OCI-LY7 (cell line): ENCODE results near the gene MRPL2. TPM values are rescaled to one million over a fixed set of nuclear protein-coding genes. Genes with fewer than 3 reads are reported as not detected.

ENCODE experiments used
- BruUV-seq: library from RNA; stranded (reverse); fragments of 400-500 nt; replicated peaks from 2 replicates; lab custom pipeline; 2021; lab: Mats Ljungman, UMichigan
- CTCF ChIA-PET: fragments of 300-600 bp; sonication (Branson Sonifier 250); formaldehyde crosslinking; loops from one replicate; lab custom pipeline; 2022; ENCODE audit warnings: antibody characterized with exemption; ENCODE audit not compliant: unreplicated experiment; lab: Charles Lee
- POLR2A ChIA-PET: fragments of 300-600 bp; sonication (Branson Sonifier 250); formaldehyde crosslinking; loops from one replicate; lab custom pipeline; 2022; ENCODE audit warnings: antibody characterized with exemption; lab: Charles Lee
- DNase-seq: peaks from one replicate; pipeline ENCODE4 v3.0.0-alpha.2; 2015; ENCODE audit warnings: low spot score
- H2AFZ ChIP-seq: fragments of 200-600 bp; sonication (generic), shearing (Covaris generic); 2 replicates; pipeline ENCODE4 v1.6.1; 2014; ENCODE audit warnings: mild to moderate bottlenecking, antibody characterized with exemption, low read length, moderate library complexity
- H3K27ac ChIP-seq: fragments of 200-600 bp; sonication (generic); 2 replicates; pipeline ENCODE4 v1.5.1; 2014; ENCODE audit warnings: mixed run types, low read depth, mild to moderate bottlenecking, moderate library complexity, low read length, inconsistent platforms; ENCODE audit not compliant: poor library complexity, severe bottlenecking
- H3K36me3 ChIP-seq: fragments of 200-600 bp; sonication (generic); 2 replicates; pipeline ENCODE4 v1.6.1; 2014; ENCODE audit warnings: mild to moderate bottlenecking, antibody characterized with exemption, low read length, moderate library complexity, mixed read lengths; ENCODE audit not compliant: insufficient read depth
- H3K4me1 ChIP-seq: fragments of 200-600 bp; sonication (generic); 2 replicates; pipeline ENCODE4 v1.5.1; 2014; ENCODE audit warnings: mild to moderate bottlenecking, low read length; ENCODE audit not compliant: insufficient read depth, poor library complexity, severe bottlenecking
- H3K4me2 ChIP-seq: fragments of 200-600 bp; sonication (generic); 2 replicates; pipeline ENCODE4 v1.6.1; 2014; ENCODE audit warnings: mild to moderate bottlenecking, low read length
- H3K4me3 ChIP-seq: fragments of 200-600 bp; sonication (generic); 2 replicates; pipeline ENCODE4 v1.5.1; 2014; ENCODE audit warnings: mild to moderate bottlenecking, low read depth, low read length; ENCODE audit not compliant: poor library complexity, severe bottlenecking
- H3K79me2 ChIP-seq: fragments of 200-600 bp; sonication (generic); 2 replicates; pipeline ENCODE4 v1.6.1; 2016; ENCODE audit warnings: low read depth, mild to moderate bottlenecking, low read length, moderate library complexity, mixed read lengths; ENCODE audit not compliant: insufficient read depth
- H3K9me2 ChIP-seq: fragments of 200-600 bp; sonication (generic); 2 replicates; pipeline ENCODE4 v1.6.1; 2016; ENCODE audit warnings: mild to moderate bottlenecking, low read length, mixed read lengths; ENCODE audit not compliant: insufficient read depth
- H3K9me3 ChIP-seq: fragments of 200-600 bp; sonication (generic); 2 replicates; pipeline ENCODE4 v1.6.1; 2014; ENCODE audit warnings: mild to moderate bottlenecking, mixed run types, low read length, mixed read lengths
- H4K20me1 ChIP-seq: fragments of 200-600 bp; sonication (generic); 2 replicates; pipeline ENCODE4 v1.6.1; 2014; ENCODE audit warnings: mild to moderate bottlenecking, antibody characterized with exemption, low read length, moderate library complexity, mixed read lengths; ENCODE audit not compliant: insufficient read depth
- CTCF ChIP-seq: fragments of 200-600 bp; sonication (generic); conservative IDR thresholded peaks from 2 replicates; pipeline ENCODE4 v1.5.1; 2014; ENCODE audit warnings: mild to moderate bottlenecking, antibody characterized with exemption, low read length, moderate library complexity, mixed read lengths
- EZH2phosphoT487 ChIP-seq: fragments of 200-600 bp; sonication (generic); IDR thresholded peaks from 2 replicates; pipeline ENCODE4 v1.6.1; 2018; ENCODE audit warnings: low read depth, borderline replicate concordance, mild to moderate bottlenecking, mixed run types, antibody characterized with exemption, low read length, moderate library complexity, mixed read lengths
- intact Hi-C: fragments of 100-400 bp; cut with micrococcal nuclease; formaldehyde crosslinking; loops from one replicate; pipeline ENCODE4 v1.10.0; 2022; ENCODE audit not compliant: unreplicated experiment
- total RNA-seq, 2 experiments: library from RNA; depleted of rRNA in 1 of 2; stranded (reverse); fragments of >200 nt in 1 of 2; shearing (Covaris generic) in 1 of 2; gene quantifications; 2 replicates each; pipeline ENCODE4 v1.2.3, GENCODE V29; 2014 to 2022

Gene MRPL2
- total RNA-seq, 2 experiments from 2014 or later = 25.8 to 81.7 TPM

GRCh38 chr6:43097502-43097901 is 38.3 kb upstream of the MRPL2 start:
- H3K4me3 ChIP-seq = no peak overlapping the region
- peak overlapping the region; percentile 69; the same call in 1 of the 2 replicates for H2AFZ ChIP-seq
- no peaks in the 10 kb centered on the region for H3K9me2 ChIP-seq
- H3K27ac ChIP-seq = no peak overlapping the region
- no peaks in the 10 kb centered on the region for H4K20me1 ChIP-seq
- ChIA-PET CTCF (no interaction called here), POLR2A (interaction anchor here (0.6 to 1.6 kb wide), 4 partner anchors 66 to 224 kb away, joined by 3 to 8 read pairs (median 3); partner anchors contain the start of genes PPP2R5D and RRP36)
- TF ChIP-seq CTCF (no peak), EZH2phosphoT487 (no peak)
- peak overlapping the region; percentile 61; the same call in 1 of the 2 replicates for H3K4me2 ChIP-seq
- H3K36me3 ChIP-seq = no peaks in the 10 kb centered on the region
- H3K4me1 ChIP-seq = peaks cover 26% of the 10 kb centered on the region
- H3K9me3 ChIP-seq = no peaks in the 10 kb centered on the region
- no peaks in the 10 kb centered on the region; the same call in 1 of the 2 replicates for H3K79me2 ChIP-seq
- no peak for DNase-seq
- BruUV-seq = no TSS peak
- intact Hi-C loops = no loop called here

- Histone ChIP-seq H3K4me3 (peak overlapping the region; percentile 44), H3K9me3 (no peaks in the 10 kb centered on the region), H3K4me1 (peaks cover 26% of the 10 kb centered on the region), H4K20me1 (no peaks in the 10 kb centered on the region), H3K27ac (peak overlapping the region; percentile 41), H3K4me2 (peak overlapping the region; percentile 61), H2AFZ (peak overlapping the region; percentile 69), H3K79me2 (no peaks in the 10 kb centered on the region; the same call in 1 of the 2 replicates), H3K36me3 (no peaks in the 10 kb centered on the region), H3K9me2 (no peaks in the 10 kb centered on the region)
- no TSS peak for BruUV-seq
- intact Hi-C loops = no loop called here
- CTCF ChIA-PET = no interaction called here
- POLR2A ChIA-PET = interaction anchor here (0.6 to 1.6 kb wide), 8 partner anchors 8 to 224 kb away, joined by 3 to 8 read pairs (median 3); partner anchors contain the start of genes PPP2R5D and RRP36
- TF ChIP-seq EZH2phosphoT487 = no peak
- peak; percentile 17 for DNase-seq
Measured at GRCh38 chr6:43097098-43097489, 37.9 kb upstream of the MRPL2 start.

GRCh38 chr6:43096451-43097097 is 37.3 kb upstream of the MRPL2 start:
- Histone ChIP-seq H3K9me2 (no peaks in the 10 kb centered on the region), H2AFZ (peak overlapping the region; percentile 69), H3K4me3 (peak overlapping the region; percentile 44), H3K36me3 (no peaks in the 10 kb centered on the region), H3K79me2 (no peaks in the 10 kb centered on the region; the same call in 1 of the 2 replicates), H4K20me1 (no peaks in the 10 kb centered on the region), H3K27ac (peak overlapping the region; percentile 41), H3K9me3 (no peaks in the 10 kb centered on the region), H3K4me1 (peaks cover 26% of the 10 kb centered on the region), H3K4me2 (peak overlapping the region; percentile 61)
- TF ChIP-seq EZH2phosphoT487 (no peak), CTCF (no peak)
- POLR2A ChIA-PET = interaction anchor here (0.6 to 1.6 kb wide), 9 partner anchors 9 to 112 kb away, joined by 3 to 8 read pairs (median 3); partner anchors contain the start of genes PPP2R5D and RRP36
- CTCF ChIA-PET = interaction anchor here (0.6 kb wide), 1 partner anchor 452 kb away, joined by 23 read pairs; no protein-coding TSS in a partner anchor
- peak; percentile 58 for DNase-seq
- intact Hi-C loops = no loop called here
- no TSS peak for BruUV-seq
